GM20000 (cell line): Measurements from ENCODE around the gene NOD1.

ENCODE experiments used
- DNase-seq: peaks from one replicate; pipeline ENCODE4 v3.0.0; 2012; ENCODE audit warnings: low spot score
- CTCF ChIP-seq: IDR thresholded peaks from 2 replicates; pipeline ENCODE4 v1.5.1; 2012; ENCODE audit warnings: mild to moderate bottlenecking, control low read depth; ENCODE audit errors: extremely low read depth, missing control alignments

The NOD1 gene

GRCh38 chr7:30519122-30519521 is 40.5 kb upstream of the NOD1 start:
- no peak for DNase-seq

GRCh38 chr7:30515761-30516160 is 37.2 kb upstream of the NOD1 start:
- no peak for TF ChIP-seq CTCF
- no peak for DNase-seq

More at GRCh38 chr7:30519122-30519521, 40.5 kb upstream of the NOD1 start:
- TF ChIP-seq CTCF = no peak

- no peak for TF ChIP-seq CTCF
- no peak for DNase-seq
Measured at GRCh38 chr7:30514776-30515175, 36.2 kb upstream of the NOD1 start.

GRCh38 chr7:30514177-30514576 is 35.6 kb upstream of the NOD1 start:
- DNase-seq = no peak
- no peak for TF ChIP-seq CTCF

- no peak for TF ChIP-seq CTCF
- DNase-seq = no peak
Measured at GRCh38 chr7:30513762-30514161, 35.2 kb upstream of the NOD1 start.

- no peak for TF ChIP-seq CTCF
- no peak for DNase-seq
Measured at GRCh38 chr7:30511973-30512662, 33.5 kb upstream of the NOD1 start.

- TF ChIP-seq CTCF = no peak
Measured at GRCh38 chr7:30511494-30511893, 32.9 kb upstream of the NOD1 start.

More at GRCh38 chr7:30511494-30511893, 32.9 kb upstream of the NOD1 start:
- no peak for DNase-seq
